ACC112 (cell line): Measurements from ENCODE around the gene SLC25A23.
A peak's percentile ranks its signal among the peaks of the same experiment; 100 is the strongest.
"Not testable (repeated sequence)": the region's sequence is repeated elsewhere in the genome, so short reads cannot be mapped to it uniquely, and the experiment has no call there.

ENCODE experiments used
- H2AFZ ChIP-seq: fragments of 200-600 bp; sonication (generic); one replicate; pipeline ENCODE4 v1.6.0; 2017; ENCODE audit warnings: antibody characterized with exemption, low read length; ENCODE audit not compliant: unreplicated experiment
- H3K27ac ChIP-seq: fragments of 200-600 bp; sonication (generic); 2 replicates; pipeline ENCODE4 v1.5.1; 2014; ENCODE audit warnings: low read depth, mild to moderate bottlenecking, antibody characterized with exemption, low read length, moderate library complexity
- H3K27me3 ChIP-seq: fragments of 200-600 bp; sonication (generic); 2 replicates; pipeline ENCODE4 v1.6.1; 2014; ENCODE audit warnings: mild to moderate bottlenecking, antibody characterized with exemption, low read length, moderate library complexity, mixed read lengths; ENCODE audit not compliant: insufficient read depth
- H3K36me3 ChIP-seq: fragments of 200-600 bp; sonication (generic); 2 replicates; pipeline ENCODE4 v1.6.1; 2016; ENCODE audit warnings: mild to moderate bottlenecking, antibody characterized with exemption, low read length, moderate library complexity, mixed read lengths; ENCODE audit not compliant: insufficient read depth
- H3K4me1 ChIP-seq: fragments of 200-600 bp; sonication (generic); one replicate; pipeline ENCODE4 v1.6.1; 2016; ENCODE audit warnings: low read length, mixed read lengths; ENCODE audit not compliant: insufficient read depth, unreplicated experiment, control insufficient read depth
- H3K4me3 ChIP-seq: fragments of 200-600 bp; sonication (generic); 2 replicates; pipeline ENCODE4 v1.5.1; 2014; ENCODE audit warnings: mild to moderate bottlenecking, low read depth, low read length
- H3K79me2 ChIP-seq: fragments of 200-600 bp; sonication (generic); one replicate; pipeline ENCODE4 v1.6.0; 2016; ENCODE audit warnings: low read length; ENCODE audit not compliant: control insufficient read depth, unreplicated experiment, insufficient read depth

Gene SLC25A23

GRCh38 chr19:6433165-6433564, 26.4 kb downstream of the SLC25A23 start:
- Histone ChIP-seq H3K4me1 (no peaks in the 10 kb centered on the region), H3K79me2 (no peaks in the 10 kb centered on the region), H2AFZ (no peak overlapping the region), H3K4me3 (no peak overlapping the region), H3K27me3 (no peaks in the 10 kb centered on the region), H3K36me3 (no peaks in the 10 kb centered on the region), H3K27ac (no peak overlapping the region)

- Histone ChIP-seq H3K79me2 (no peaks in the 10 kb centered on the region), H2AFZ (no peak overlapping the region), H3K36me3 (no peaks in the 10 kb centered on the region), H3K27me3 (no peaks in the 10 kb centered on the region), H3K27ac (no peak overlapping the region), H3K4me3 (no peak overlapping the region), H3K4me1 (no peaks in the 10 kb centered on the region)
Measured at GRCh38 chr19:6431891-6432290, 27.7 kb downstream of the SLC25A23 start.

- Histone ChIP-seq H3K4me3 (no peak overlapping the region), H3K79me2 (no peaks in the 10 kb centered on the region), H3K27ac (no peak overlapping the region), H2AFZ (no peak overlapping the region), H3K27me3 (no peaks in the 10 kb centered on the region), H3K36me3 (no peaks in the 10 kb centered on the region), H3K4me1 (peaks cover 5% of the 10 kb centered on the region)
Measured at GRCh38 chr19:6429419-6430221, 30.0 kb downstream of the SLC25A23 start.

GRCh38 chr19:6428692-6429418, 30.7 kb downstream of the SLC25A23 start:
- not testable (repeated sequence) for H3K27ac ChIP-seq, H3K4me1 ChIP-seq, H3K79me2 ChIP-seq, H3K27me3 ChIP-seq, H3K36me3 ChIP-seq, H3K4me3 ChIP-seq, H2AFZ ChIP-seq

GRCh38 chr19:6427131-6427530, 32.5 kb downstream of the SLC25A23 start:
- H3K4me1 ChIP-seq: peaks cover 14% of the 10 kb centered on the region

GRCh38 chr19:6425732-6426620, 33.6 kb downstream of the SLC25A23 start:
- Histone ChIP-seq H2AFZ (peak overlapping the region; percentile 33), H3K27ac (peak overlapping the region; percentile 77), H3K79me2 (peaks cover 33% of the 10 kb centered on the region), H3K27me3 (no peaks in the 10 kb centered on the region), H3K36me3 (no peaks in the 10 kb centered on the region), H3K4me3 (peak overlapping the region; percentile 68), H3K4me1 (peaks cover 14% of the 10 kb centered on the region)

More at GRCh38 chr19:6427131-6427530, 32.5 kb downstream of the SLC25A23 start:
- H3K27me3 ChIP-seq: no peaks in the 10 kb centered on the region
- H2AFZ ChIP-seq: no peak overlapping the region
- H3K27ac ChIP-seq: no peak overlapping the region
- no peaks in the 10 kb centered on the region for H3K36me3 ChIP-seq
- H3K79me2 ChIP-seq: peaks cover 21% of the 10 kb centered on the region
- no peak overlapping the region for H3K4me3 ChIP-seq

GRCh38 chr19:6424939-6425731, 34.5 kb downstream of the SLC25A23 start:
- Histone ChIP-seq H3K27ac (peak overlapping the region; percentile 77), H2AFZ (peak overlapping the region; percentile 29), H3K4me3 (peak overlapping the region; percentile 68)

GRCh38 chr19:6424195-6424938, 35.2 kb downstream of the SLC25A23 start, which contains the start of gene KHSRP:
TSS of gene KHSRP (minus strand) at chr19:6424811. CDS start at chr19:6424701, 110 bp downstream.
- Histone ChIP-seq H3K4me1 (peaks cover 14% of the 10 kb centered on the region), H3K4me3 (peak within 1 kb of the TSS; percentile 98), H3K27ac (peak within 1 kb of the TSS; percentile 77), H2AFZ (peak within 1 kb of the TSS; percentile 29), H3K27me3 (no peaks in the 10 kb centered on the region), H3K36me3 (no peaks in the 10 kb centered on the region), H3K79me2 (peaks cover 46% of the 10 kb centered on the region)

More at GRCh38 chr19:6424939-6425731, 34.5 kb downstream of the SLC25A23 start:
- H3K27me3 ChIP-seq: no peaks in the 10 kb centered on the region
- H3K4me1 ChIP-seq: peaks cover 14% of the 10 kb centered on the region
- H3K79me2 ChIP-seq: peaks cover 41% of the 10 kb centered on the region
- H3K36me3 ChIP-seq: no peaks in the 10 kb centered on the region

GRCh38 chr19:6423499-6424194, 35.9 kb downstream of the SLC25A23 start:
- Histone ChIP-seq H3K36me3 (no peaks in the 10 kb centered on the region), H3K27ac (peak overlapping the region; percentile 48; the same call in 1 of the 2 replicates), H2AFZ (no peak overlapping the region), H3K4me1 (peaks cover 14% of the 10 kb centered on the region), H3K4me3 (peak overlapping the region; percentile 98), H3K27me3 (no peaks in the 10 kb centered on the region), H3K79me2 (peaks cover 51% of the 10 kb centered on the region)
